Measurements from ENCODE around the gene SLC37A2. TPM values are rescaled to one million over a fixed set of nuclear protein-coding genes. Genes with fewer than 3 reads are reported as not detected.

Gene SLC37A2
- total RNA-seq, 1 donor from 2014 or later = 1.2 TPM

DNA sequence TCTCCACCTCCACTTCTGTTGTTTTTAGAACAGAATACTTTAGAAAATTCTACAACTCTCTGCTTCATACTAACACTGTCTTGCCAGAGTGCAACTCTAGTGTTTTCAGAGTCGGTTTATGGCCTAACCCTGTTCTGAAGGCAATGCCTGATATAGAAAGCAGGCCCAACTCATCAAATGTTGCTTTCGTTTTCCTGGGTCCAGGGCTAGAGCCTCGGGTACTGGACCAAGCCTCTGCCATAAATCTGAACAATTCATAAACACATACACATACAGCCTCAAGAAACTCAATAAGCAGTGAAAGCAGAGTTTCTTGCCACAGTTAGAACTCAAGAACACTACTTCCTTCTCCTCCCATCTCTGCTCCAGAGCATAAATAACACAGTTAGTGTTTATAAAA lies 38.5 kb downstream of the SLC37A2 start:
- no peak for FAIRE-seq
- no peak for DNase-seq (ENCODE audit: low spot score in 2 of 2)

DNA sequence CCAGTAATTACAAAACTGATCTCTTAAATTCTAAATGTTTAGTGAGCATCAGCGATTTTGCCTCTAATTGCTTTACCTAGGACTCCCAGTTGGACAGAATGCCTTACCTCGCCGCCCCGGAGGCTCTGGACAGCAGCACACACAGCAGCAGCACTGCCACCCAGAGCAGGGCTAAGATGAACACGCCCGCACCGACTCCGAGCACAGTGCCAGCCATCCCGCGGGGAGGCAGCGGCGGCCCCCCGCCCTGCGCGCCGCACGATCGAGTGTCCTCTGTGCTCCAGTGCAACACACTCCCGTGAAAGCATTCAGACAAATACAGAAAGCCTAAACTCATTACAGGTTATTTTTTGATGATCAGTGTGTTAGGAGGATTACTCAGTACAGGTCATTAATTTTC lies 38.9 kb downstream of the SLC37A2 start:
- no peak for FAIRE-seq
- no peak for DNase-seq (ENCODE audit: low spot score in 2 of 2)

DNA sequence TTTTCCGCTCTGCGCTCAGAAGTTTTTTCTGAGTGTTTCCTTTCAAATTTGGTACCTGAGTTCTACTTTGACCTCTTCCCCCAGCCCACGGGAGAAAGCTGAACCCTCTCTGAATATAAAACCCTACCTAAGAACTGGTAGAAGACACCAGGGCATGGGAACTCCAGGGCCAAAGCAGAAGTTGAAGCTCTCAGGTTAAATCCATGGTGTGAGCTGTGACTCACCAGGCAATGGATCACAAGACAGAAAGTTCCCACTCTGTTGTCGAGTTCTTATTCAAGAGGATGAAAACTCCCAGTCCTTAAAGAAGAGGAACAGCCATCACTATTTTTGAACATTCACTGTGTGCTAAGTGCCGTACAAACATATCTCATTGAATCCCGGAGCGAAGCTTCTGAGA lies 39.4 kb downstream of the SLC37A2 start:
- FAIRE-seq = no peak
- no peak for DNase-seq (ENCODE audit: low spot score in 2 of 2)

DNA sequence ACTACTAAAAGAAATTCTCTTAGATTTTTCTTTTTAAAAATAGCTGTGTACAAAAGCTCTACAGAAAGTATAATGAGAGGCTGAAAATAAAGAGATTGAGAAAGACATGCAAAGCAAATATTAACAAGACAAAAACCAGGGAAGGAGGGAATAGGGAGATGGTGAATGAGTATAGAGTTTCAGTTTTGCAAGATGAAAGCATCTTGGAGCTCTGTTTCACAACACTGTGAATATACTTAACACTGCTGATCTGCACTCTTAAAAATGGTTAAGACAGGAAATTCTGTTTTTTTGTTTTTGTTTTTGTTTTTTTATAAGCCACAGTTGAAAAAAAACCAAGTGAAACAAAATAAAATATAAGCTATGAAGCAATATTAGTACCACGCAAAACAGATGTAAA lies 42.8 kb downstream of the SLC37A2 start:
- DNase-seq (ENCODE audit: low spot score in 2 of 2) = no peak
- FAIRE-seq = no peak

DNA sequence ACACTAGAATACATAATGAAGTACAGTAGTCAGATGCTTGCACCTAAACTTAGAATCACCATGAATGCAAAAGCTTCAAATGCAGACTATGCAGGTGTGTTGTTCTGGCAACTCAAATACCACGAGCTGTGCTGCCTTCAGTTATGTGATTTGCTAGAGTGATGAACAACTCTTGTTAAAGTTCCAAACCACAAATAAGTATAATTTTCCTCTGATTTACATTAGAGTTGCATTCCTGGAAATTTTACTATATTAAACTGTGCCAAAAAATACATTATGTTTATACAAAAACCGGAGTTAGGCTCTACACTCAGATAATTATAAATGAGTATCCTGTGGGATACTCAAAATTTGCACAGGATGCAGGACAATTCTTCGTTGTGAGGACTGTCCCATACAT lies 45.4 kb downstream of the SLC37A2 start:
- no peak for DNase-seq (ENCODE audit: low spot score in 2 of 2)
- FAIRE-seq = no peak

DNA sequence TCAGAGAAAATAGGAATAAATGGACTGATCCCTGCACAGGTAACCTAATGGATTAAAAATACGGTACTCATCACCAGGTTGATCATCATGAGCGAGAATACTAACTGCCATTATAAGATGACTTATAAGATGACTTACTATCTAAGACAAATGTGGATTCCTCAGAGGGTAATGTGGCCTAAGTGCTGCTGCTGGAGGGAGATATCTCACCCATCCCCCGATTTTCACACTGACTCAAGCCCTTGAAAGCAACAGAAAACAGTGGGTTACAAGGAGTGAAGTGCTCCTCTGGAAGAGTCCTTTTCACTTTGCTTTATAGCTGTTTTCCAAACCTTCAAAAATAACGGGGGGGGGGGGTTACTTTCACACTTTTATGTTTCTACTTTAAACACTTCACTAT lies 47.4 kb downstream of the SLC37A2 start:
- no peak for FAIRE-seq
- no peak for DNase-seq (ENCODE audit: low spot score in 2 of 2)

DNA sequence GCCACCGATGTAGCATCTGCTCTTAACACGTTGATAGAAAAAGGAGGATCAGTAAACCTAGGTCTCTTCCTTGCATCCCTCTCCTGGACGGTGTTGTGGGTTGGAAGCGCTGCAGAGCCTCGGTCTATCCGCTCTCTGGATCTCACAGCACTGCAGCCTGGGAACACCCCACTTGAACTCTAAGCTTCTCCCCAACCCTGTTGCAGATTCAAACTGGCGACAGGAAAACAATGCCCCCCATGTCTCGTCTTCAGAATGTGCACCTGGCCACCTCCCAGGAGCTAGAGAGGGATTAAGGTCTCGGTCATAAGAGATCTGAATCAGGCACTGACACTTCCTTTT lies 47.9 kb downstream of the SLC37A2 start:
- DNase-seq (ENCODE audit: low spot score in 2 of 2) (no peak), FAIRE-seq (no peak)

DNA sequence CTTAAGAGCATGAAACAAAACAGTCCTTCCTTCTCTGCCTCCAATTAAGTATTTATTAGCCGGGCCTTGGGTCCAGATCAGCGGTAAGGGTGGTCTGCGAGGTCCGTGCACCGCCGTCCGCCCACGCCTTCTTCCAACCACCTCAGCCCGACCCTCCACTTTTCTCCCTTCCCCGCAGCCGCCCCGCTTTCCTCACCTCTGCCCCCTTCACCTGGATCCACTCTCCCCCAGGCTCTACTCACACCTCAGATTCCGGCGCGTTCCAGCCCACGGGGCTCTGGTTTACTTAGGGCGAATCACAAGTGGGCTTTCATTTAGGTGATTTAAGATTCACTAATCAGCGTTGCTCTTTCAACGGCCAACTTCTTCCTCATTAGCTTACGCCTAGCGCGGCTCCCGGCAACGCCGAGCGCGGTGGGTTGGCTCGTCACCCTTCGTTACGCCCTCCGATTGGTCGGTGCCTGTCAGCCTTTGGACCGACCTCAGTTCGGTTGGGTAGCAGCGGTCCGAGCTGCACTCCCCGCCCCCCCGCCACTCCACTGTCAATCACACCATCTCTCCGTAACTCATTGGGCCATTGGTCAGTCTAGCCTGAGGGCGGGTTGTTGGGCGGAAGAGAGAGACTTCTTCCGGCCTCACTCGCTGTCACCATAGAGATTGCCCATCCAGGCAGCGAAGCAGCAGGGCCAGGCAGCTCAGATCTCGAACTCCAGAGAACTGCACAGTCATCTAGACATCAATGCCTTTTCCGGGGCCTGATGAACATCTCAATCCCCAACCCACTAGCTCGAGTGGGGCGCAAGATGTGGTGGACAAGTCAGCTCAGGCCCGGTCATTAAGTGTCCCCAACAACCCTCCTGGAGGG lies 48.5 kb downstream of the SLC37A2 start, which contains the start of gene TMEM218:
Gene TMEM218, minus strand, starts transcription at position 284 of the 865 bp plus-strand sequence. CDS start 9,385 bp downstream, outside the sequence.
- peak; percentile 90 to 94 for DNase-seq (ENCODE audit: low spot score in 2 of 2)
- peak; percentile 97 for FAIRE-seq

DNA sequence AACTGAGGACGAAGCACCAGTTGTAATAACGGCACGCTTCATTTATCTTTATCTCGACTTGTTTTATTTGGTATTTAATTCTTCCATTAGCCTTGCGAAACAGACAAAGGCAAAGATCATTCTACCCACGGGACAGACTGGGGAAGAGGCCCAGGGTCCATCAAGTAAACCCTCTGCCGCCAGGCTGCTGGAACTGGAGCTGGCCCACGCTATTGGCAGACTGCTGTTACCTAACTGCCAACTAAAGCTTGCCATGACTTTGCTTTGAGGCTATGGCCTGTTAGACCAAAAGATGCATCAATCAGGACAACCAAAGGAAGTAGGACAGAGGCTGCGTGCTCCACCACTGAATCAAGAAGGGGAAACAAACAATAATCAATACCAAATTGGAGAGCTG lies 49.1 kb downstream of the SLC37A2 start:
- DNase-seq (ENCODE audit: low spot score in 2 of 2) (no peak), FAIRE-seq (no peak)

DNA sequence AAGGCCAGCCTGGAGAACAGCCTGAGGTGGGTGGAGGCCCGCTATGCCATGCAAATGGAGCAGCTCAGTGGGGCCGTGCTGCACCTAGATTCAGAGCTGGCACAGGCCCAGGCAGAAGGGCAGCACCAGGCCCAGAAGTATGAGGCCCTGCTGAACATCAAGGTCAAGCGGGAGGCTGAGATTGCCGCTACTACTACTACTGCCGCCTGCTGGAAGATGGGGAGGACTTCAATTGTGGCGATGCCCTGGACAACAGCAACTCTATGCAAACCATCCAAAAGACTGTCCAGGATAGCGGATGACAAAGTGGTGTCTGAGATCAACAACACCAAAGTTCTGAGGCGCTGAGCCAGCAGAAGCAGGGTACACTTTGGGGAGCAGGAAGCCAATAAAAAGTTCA lies 51.4 kb downstream of the SLC37A2 start:
- FAIRE-seq (no peak), DNase-seq (ENCODE audit: low spot score in 2 of 2) (no peak)

DNA sequence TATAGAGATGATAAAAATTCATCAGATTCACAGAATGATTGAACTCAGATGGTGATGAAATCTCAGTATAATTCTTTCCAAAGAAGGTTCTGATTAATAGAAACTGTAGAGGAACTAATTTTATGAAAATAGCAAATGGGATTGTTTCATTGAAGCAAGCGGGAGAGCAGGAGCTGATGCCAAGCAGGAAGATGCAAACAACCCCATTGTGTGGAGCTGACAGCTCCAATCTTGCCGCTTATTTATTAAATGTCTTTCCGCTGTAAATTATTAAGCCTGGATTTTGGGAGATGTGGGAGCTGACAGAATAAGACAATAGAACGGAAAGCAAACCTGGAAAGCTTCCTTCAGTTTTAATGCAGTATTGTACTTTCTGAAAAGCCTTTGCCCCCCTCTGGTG lies 54.3 kb downstream of the SLC37A2 start:
- DNase-seq (ENCODE audit: low spot score in 2 of 2) (no peak), FAIRE-seq (no peak)

DNA sequence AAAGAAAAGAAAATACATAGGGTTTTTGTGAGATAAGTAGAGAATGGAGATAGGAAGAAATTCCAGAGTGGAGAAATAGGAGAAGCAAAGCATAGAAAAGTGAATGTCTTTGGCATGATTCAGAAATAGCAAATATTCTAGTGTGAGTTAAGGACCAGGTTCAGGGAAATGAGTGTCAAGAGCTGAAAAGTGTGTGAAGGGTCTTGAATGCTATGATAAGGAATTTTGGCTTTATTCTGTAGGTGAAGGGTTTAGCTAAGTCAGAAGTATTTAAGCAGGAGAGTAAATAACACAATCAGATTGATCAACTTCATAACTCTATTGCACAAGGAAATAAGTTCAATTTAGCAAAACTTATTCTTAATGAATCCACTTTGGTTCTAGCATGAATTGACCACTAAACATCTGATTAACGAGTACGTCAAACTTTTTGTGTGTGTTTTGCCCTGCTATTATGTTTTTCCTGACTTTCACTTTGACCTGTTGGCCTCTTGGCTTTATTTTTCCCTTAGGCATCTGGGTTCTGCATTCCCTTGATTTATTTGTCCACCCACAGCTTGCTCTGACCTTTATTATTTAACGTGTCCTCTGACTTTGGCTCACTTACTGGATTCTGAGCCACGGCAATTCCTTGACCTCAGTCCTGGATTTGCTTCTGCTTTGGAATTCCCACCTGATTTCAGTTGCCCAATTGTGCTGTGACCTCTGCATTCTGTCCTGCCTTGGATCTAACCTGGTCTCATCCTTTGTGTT lies 60.3 kb downstream of the SLC37A2 start:
- FAIRE-seq (no peak), DNase-seq (ENCODE audit: low spot score in 2 of 2) (no peak)

DNA sequence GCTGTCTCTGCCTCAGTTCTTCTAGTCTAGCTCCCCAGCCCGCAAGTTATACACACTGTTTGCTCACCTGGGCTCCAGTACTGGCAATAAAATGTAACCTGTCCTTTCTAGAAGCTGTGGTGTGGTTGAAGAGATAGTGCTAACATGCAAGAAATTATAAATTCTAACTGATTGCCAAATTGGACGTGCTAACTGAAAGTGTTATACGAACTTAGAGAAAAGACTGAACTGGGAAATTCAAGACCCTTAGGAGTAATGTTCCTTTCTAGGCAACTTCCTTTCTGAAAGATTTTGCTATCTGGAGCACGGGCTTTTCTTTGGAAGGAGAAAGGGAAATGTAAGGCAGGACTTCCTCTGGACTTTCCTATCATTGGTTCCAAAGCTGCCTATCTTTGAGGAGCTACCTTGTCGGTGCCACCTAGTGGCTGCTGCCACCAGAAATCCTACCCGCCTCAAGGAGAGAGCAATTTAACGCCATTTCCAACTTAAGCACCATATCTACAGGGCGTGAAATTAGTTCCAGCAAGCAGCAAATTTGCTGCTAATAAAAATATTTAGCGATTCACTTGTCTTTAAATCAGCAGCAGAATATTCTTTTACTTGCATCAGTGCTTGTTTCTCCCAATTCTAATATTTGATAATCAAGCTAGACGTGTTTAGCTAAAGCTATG lies 61.0 kb downstream of the SLC37A2 start:
- FAIRE-seq = no peak
- no peak for DNase-seq (ENCODE audit: low spot score in 2 of 2)

DNA sequence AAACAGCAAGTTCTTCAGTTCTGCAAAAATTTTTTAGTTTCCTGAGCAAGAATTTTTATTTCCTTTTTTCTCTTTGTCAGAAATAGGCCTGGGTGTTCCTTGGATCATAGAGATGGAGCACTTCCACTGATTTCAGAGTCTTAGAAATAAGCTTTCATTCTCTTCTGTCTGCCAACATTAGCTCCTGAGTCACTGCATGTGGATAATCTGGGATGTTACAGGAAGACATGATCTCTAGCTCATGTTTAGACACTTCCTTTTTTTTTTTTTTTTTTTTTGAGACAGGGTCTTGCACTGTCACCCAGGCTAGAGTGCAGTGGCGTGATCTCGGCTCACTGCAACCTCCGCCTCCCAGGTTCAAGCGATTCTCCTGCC lies 61.5 kb downstream of the SLC37A2 start:
- DNase-seq (ENCODE audit: low spot score in 2 of 2) (no peak), FAIRE-seq (no peak)

DNA sequence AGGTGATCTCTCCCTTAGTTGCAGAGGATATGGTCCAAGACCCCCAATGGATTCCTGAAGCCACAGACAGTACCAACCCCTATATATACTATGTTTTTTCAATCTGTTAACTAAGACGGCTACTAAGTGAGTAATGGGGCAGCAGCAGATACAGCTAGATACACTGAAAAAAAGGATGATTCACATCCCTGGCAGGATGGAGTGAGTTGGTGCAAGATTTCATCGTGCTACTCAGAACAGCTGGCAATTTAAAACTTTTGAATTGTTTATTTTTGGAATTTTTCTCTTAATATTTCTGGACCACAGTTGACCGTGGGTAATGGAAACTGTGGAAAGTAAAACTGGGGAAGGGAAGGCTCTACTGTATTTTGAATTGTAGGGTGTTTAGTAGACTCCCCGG lies 65.3 kb downstream of the SLC37A2 start:
- DNase-seq (ENCODE audit: low spot score in 2 of 2) (no peak), FAIRE-seq (no peak)

DNA sequence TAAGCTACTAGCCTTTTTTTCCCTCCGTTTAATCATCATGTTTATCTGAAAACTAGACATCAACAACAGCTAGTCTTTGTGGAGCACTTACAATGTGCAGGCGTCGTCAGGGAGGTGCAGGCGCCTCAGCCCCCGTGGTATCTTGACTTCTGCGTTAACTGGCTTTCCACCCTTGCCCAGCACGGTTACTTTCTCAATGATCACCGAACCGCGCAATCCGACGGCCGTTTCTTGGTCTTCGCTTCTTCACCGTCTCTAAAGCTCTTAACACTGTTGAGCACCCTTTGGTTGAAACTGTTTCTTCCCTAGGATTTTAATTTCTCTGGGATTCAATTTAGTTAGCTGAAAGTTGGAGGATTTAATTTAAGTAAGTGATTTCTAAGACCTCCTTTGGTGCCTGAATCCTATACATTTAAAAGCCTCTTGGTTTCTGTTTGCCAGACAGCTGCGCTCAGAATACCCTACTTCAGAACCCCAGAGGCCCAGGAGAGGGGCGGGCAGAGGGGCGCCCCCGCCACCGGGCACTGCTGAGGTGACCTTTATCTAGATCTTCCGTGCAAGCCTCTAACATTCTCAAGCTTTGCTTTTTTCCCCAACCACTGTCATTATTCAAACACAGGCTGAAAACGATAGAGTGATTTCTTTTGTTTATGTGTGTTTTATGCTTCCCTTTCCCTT lies 66.3 kb downstream of the SLC37A2 start:
- FAIRE-seq (no peak), DNase-seq (ENCODE audit: low spot score in 2 of 2) (no peak)

DNA sequence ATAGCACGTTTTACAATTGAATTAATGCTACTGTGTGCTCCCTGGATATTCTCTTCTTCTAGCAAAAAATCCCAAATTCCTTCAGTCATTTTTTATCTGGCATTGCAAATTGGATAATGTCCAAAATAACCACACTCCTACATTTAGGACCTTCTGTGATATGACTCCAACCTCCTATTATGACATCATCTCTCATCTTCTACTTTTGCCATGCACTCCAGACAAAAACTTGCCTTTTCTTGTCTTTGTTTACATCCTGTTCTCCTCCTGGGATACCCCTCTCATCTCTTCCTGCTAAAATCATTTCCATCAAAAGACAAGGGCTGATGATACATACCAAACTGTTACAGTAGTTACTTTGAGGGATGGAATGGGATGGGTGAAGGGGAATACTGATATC lies 69.0 kb downstream of the SLC37A2 start:
- no peak for FAIRE-seq
- DNase-seq (ENCODE audit: low spot score in 2 of 2) = no peak

DNA sequence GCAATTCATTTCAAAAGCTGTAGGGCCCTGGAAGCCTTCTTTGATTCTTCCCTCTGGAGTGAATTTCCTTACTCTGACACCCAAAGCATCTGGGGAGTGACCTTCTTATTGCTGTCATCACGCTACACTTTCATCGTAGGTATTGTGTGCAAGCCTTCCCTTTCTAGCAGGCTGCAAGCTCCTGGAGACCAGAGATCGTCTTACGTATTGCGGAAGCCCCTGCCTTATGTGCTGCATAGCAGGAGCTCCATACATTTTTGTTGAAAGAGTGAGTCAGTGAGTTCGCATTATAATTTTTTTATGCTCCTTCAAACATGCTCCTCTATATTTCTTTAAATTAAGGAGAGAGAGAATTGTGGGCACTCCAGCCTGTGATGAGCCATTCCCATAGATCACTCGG lies 69.5 kb downstream of the SLC37A2 start:
- DNase-seq (ENCODE audit: low spot score in 2 of 2) (no peak), FAIRE-seq (no peak)

DNA sequence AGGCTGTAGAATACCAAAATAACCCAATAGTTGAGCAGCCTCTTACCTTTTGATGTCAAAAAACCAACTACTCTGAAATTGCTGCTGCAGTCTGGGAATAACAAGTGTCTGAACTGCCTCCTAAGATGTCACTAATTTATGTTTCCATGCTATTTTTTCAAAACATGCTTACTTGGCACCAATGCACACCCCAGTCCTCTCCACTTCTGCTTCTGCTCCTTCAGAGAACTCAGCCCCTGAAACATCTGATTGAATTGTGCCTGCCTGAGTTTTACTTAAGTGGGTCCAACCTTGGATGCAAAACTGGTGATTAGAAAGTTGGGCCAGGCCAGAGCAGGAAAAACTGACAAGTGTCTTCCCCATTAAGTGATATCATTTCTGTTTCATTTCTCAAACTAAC lies 72.9 kb downstream of the SLC37A2 start:
- DNase-seq (ENCODE audit: low spot score in 2 of 2) (no peak), FAIRE-seq (no peak)

DNA sequence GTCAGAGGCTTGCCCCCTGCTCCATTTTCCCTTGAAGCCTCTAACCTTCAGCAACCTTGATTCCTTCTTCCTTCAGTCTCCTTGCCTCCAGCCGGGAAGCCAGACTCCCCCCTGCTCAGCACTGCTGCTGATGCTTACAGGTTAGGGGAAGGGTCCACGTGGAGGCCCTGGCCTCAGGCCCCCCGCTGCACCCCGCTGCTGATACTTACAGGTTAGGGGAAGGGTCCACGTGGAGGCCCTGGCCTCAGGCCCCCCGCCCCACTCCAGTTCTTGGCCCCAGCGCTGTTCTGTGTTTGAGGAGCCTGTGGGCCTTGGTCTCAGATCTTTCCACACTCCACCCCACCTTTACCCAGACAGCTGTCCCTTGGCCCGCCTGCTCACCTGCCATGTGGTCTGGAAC lies 75.9 kb downstream of the SLC37A2 start:
- DNase-seq (ENCODE audit: low spot score in 2 of 2) (no peak), FAIRE-seq (no peak)

DNA sequence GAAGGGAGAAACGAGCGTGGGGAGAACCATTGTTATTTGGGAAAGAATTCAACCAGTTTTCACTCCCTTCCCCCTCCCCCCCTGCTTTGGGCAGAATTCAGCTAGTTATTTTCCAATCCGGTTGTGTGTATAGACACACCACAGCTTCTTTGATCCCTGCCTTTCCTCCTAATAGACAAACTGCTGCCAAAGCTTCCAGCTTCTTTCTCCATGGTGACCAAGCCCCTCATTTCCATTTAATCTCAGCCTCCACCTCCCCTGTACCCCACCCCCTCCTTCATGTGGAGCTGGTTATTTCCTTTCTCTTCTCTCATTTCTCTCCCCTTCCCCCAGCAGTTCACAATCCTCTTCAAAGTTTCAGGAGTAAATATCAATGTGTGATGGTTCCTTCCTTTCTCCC lies 76.7 kb downstream of the SLC37A2 start:
- DNase-seq (ENCODE audit: low spot score in 2 of 2) (no peak), FAIRE-seq (no peak)
